Muscle of leg (tissue), 11 donors: ENCODE results near the gene ZSCAN5C. TPM values are rescaled to one million over a fixed set of nuclear protein-coding genes. Genes with fewer than 3 reads are reported as not detected.
"Not testable (repeated sequence)": the region's sequence is repeated elsewhere in the genome, so short reads cannot be mapped to it uniquely, and the experiment has no call there.

Source experiments
- DNase-seq: peaks from one replicate; pipeline ENCODE4 v3.0.0; 2013
- H3K27ac ChIP-seq: one replicate; pipeline ENCODE4 v1.5.1; 2013; ENCODE audit warnings: mild to moderate bottlenecking, low read length, control low read depth
- H3K27me3 ChIP-seq: one replicate; pipeline ENCODE4 v1.6.1; 2013; ENCODE audit warnings: low read length; ENCODE audit not compliant: control insufficient read depth, insufficient read depth
- H3K36me3 ChIP-seq: one replicate; pipeline ENCODE4 v1.6.1; 2013; ENCODE audit warnings: low read length; ENCODE audit not compliant: control insufficient read depth, insufficient read depth
- H3K4me1 ChIP-seq: one replicate; pipeline ENCODE4 v1.6.1; 2013; ENCODE audit warnings: low read length; ENCODE audit not compliant: control insufficient read depth, insufficient read depth
- H3K4me3 ChIP-seq: one replicate; pipeline ENCODE4 v1.5.1; 2013; ENCODE audit warnings: low read length, control low read depth
- H3K9me3 ChIP-seq: replicated peaks from 2 replicates; pipeline ENCODE4 v1.6.1; 2013; ENCODE audit warnings: low read depth, low read length; ENCODE audit not compliant: control insufficient read depth
- WGBS: methylation state at CpG from one replicate; pipeline ENCODE4 v1.1.5; 2013; ENCODE audit warnings: missing lambda C conversion rate; ENCODE audit not compliant: insufficient coverage; 5-methylcytosine and 5-hydroxymethylcytosine counted together
- polyA plus RNA-seq, 8 donors: library from polyadenylated mRNA; unstranded; fragments of 120-200 nt; gene quantifications; one replicate each; pipeline versions ENCODE4 v1.2.1 to v1.2.3, GENCODE V29; 2013; ENCODE audit warnings: inconsistent platforms in 1 of 8, low replicate concordance in 1 of 8; ENCODE audit not compliant: insufficient read length in 8 of 8, insufficient read depth in 1 of 8
- total RNA-seq: library from RNA; stranded (reverse); fragments of 120-200 nt; gene quantifications from one replicate; pipeline ENCODE4 v1.2.4, GENCODE V29; 2013

ZSCAN5C gene
- total and polyA plus RNA-seq, 9 donors: 0.12 TPM; not detected in 8

GRCh38 chr19:56189785-56190184, 12.3 kb upstream of the ZSCAN5C start:
- no peak overlapping the region for H3K4me3 ChIP-seq
- WGBS: 68% methylated on average over 14 of the region's 17 CpGs
- no peaks in the 10 kb centered on the region for H3K9me3 ChIP-seq
- no peaks in the 10 kb centered on the region for H3K27me3 ChIP-seq
- no peaks in the 10 kb centered on the region for H3K36me3 ChIP-seq
- DNase-seq: no peak
- no peak overlapping the region for H3K27ac ChIP-seq
- no peaks in the 10 kb centered on the region for H3K4me1 ChIP-seq

GRCh38 chr19:56191115-56191514, 11.0 kb upstream of the ZSCAN5C start:
- WGBS: 68% methylated on average over 5 of the region's 7 CpGs
- Histone ChIP-seq H3K36me3 (no peaks in the 10 kb centered on the region), H3K4me1 (no peaks in the 10 kb centered on the region), H3K27me3 (no peaks in the 10 kb centered on the region), H3K27ac (no peak overlapping the region), H3K4me3 (no peak overlapping the region), H3K9me3 (no peaks in the 10 kb centered on the region)
- DNase-seq: no peak

GRCh38 chr19:56191711-56192110, 10.4 kb upstream of the ZSCAN5C start:
- no peaks in the 10 kb centered on the region for H3K36me3 ChIP-seq
- H3K9me3 ChIP-seq: no peaks in the 10 kb centered on the region
- DNase-seq: no peak
- 83% methylated on average over 5 of the region's 10 CpGs for WGBS
- no peaks in the 10 kb centered on the region for H3K4me1 ChIP-seq
- H3K27me3 ChIP-seq: no peaks in the 10 kb centered on the region
- H3K4me3 ChIP-seq: no peak overlapping the region
- no peak overlapping the region for H3K27ac ChIP-seq

- WGBS: 100% methylated on average over 2 of the region's 12 CpGs
- H3K4me3 ChIP-seq: no peak overlapping the region
- no peak overlapping the region for H3K27ac ChIP-seq
Measured at GRCh38 chr19:56193981-56194640, 8.0 kb upstream of the ZSCAN5C start.

GRCh38 chr19:56197646-56198045, 4.4 kb upstream of the ZSCAN5C start, which contains the start of gene ZSCAN5B:
Gene ZSCAN5B (minus strand): TSS chr19:56197783. CDS start chr19:56193052, 4,731 bp downstream.
- H3K36me3 ChIP-seq, H3K27me3 ChIP-seq, H3K4me3 ChIP-seq, H3K9me3 ChIP-seq, H3K27ac ChIP-seq, H3K4me1 ChIP-seq, DNase-seq: not testable (repeated sequence)
- 88% methylated on average over 17 of the region's 23 CpGs for WGBS

More at GRCh38 chr19:56193981-56194640, 8.0 kb upstream of the ZSCAN5C start:
- no peaks in the 10 kb centered on the region for H3K36me3 ChIP-seq
- no peaks in the 10 kb centered on the region for H3K4me1 ChIP-seq
- H3K27me3 ChIP-seq: no peaks in the 10 kb centered on the region
- no peaks in the 10 kb centered on the region for H3K9me3 ChIP-seq
- no peak for DNase-seq

- H3K27me3 ChIP-seq: no peaks in the 10 kb centered on the region
- WGBS: 83% methylated on average over 2 of the region's 7 CpGs
- DNase-seq: no peak
- H3K36me3 ChIP-seq: no peaks in the 10 kb centered on the region
- H3K9me3 ChIP-seq: no peaks in the 10 kb centered on the region
- H3K4me3 ChIP-seq: no peak overlapping the region
- H3K4me1 ChIP-seq: no peaks in the 10 kb centered on the region
- no peak overlapping the region for H3K27ac ChIP-seq
Measured at GRCh38 chr19:56199687-56200086, 2.4 kb upstream of the ZSCAN5C start.

- not testable (repeated sequence) for H3K27ac ChIP-seq, DNase-seq, H3K36me3 ChIP-seq, H3K4me1 ChIP-seq, H3K4me3 ChIP-seq, H3K9me3 ChIP-seq, H3K27me3 ChIP-seq
- WGBS: no CpG with 5 or more reads among the region's 5 CpGs
Measured at GRCh38 chr19:56207581-56207980, 5.5 kb downstream of the ZSCAN5C start.

- DNase-seq: no peak
- Histone ChIP-seq H3K4me3 (no peak overlapping the region), H3K4me1 (no peaks in the 10 kb centered on the region), H3K9me3 (no peaks in the 10 kb centered on the region), H3K27me3 (no peaks in the 10 kb centered on the region), H3K27ac (no peak overlapping the region), H3K36me3 (no peaks in the 10 kb centered on the region)
- WGBS: 89% methylated on average over 7 of the region's 12 CpGs
Measured at GRCh38 chr19:56209091-56209490, 7.0 kb downstream of the ZSCAN5C start.

- not testable (repeated sequence) for H3K4me1 ChIP-seq, H3K27ac ChIP-seq, H3K4me3 ChIP-seq, DNase-seq, H3K27me3 ChIP-seq, H3K36me3 ChIP-seq, H3K9me3 ChIP-seq
- no CpG with 5 or more reads among the region's 9 CpGs for WGBS
Measured at GRCh38 chr19:56210036-56210435, 8.0 kb downstream of the ZSCAN5C start.

GRCh38 chr19:56211718-56212117, 9.6 kb downstream of the ZSCAN5C start:
- Histone ChIP-seq H3K27ac (no peak overlapping the region), H3K4me1 (no peaks in the 10 kb centered on the region), H3K36me3 (no peaks in the 10 kb centered on the region), H3K4me3 (no peak overlapping the region), H3K9me3 (no peaks in the 10 kb centered on the region), H3K27me3 (no peaks in the 10 kb centered on the region)
- no CpG with 5 or more reads among the region's 4 CpGs for WGBS
- DNase-seq: no peak
